22Rv1 (cell line): Measurements from ENCODE around the gene SLBP.

ENCODE experiments used
- CTCF ChIP-seq: fragments of 450-650 bp; IDR thresholded peaks from 2 replicates; pipeline ENCODE4 v1.5.1; 2017; ENCODE audit warnings: mild to moderate bottlenecking
- ZFX ChIP-seq: fragments of 450-650 bp; IDR thresholded peaks from 2 replicates; pipeline ENCODE4 v1.6.1; 2017; ENCODE audit warnings: antibody characterized with exemption, borderline replicate concordance

GRCh38 chr4:1723131-1723801, 11.1 kb upstream of the SLBP start:
- TF ChIP-seq CTCF = 0 out of 2 replicates have a peak, but pooled peaks have one; percentile 1
- TF ChIP-seq ZFX = no peak
